Upper lobe of left lung (tissue), 6 donors: ENCODE results near the gene SCGB1D4. TPM values are rescaled to one million over a fixed set of nuclear protein-coding genes. Genes with fewer than 3 reads are reported as not detected.
"Not testable (repeated sequence)": the region's sequence is repeated elsewhere in the genome, so short reads cannot be mapped to it uniquely, and the experiment has no call there.

Source experiments
- ATAC-seq, 2 donors: fragments of 200-7000 bp; cut with Tn5 transposase; one replicate each; pipeline ENCODE4 v1.9.1; 2022; ENCODE audit warnings: mild to moderate bottlenecking in 2 of 2, moderate library complexity in 2 of 2; ENCODE audit not compliant: low FRiP score in 2 of 2
- DNase-seq, 2 donors: peaks; one replicate each; pipeline ENCODE4 v3.0.0-alpha.2; 2019 to 2020
- H3K27ac ChIP-seq, 4 donors: fragments of 200-600 bp; sonication (generic); one replicate each; pipeline ENCODE4 v1.5.1; 2016 to 2019
- H3K27me3 ChIP-seq, 4 donors: fragments of 200-600 bp; sonication (generic); one replicate each; pipeline ENCODE4 v1.5.1; 2017 to 2019
- H3K36me3 ChIP-seq, 4 donors: fragments of 200-600 bp; sonication (generic); one replicate each; pipeline ENCODE4 v1.5.1; 2016 to 2019
- H3K4me1 ChIP-seq, 4 donors: fragments of 200-600 bp; sonication (generic); one replicate each; pipeline ENCODE4 v1.5.1; 2018 to 2019
- H3K4me3 ChIP-seq, 4 donors: fragments of 200-600 bp; sonication (generic); one replicate each; pipeline ENCODE4 v1.5.1; 2017 to 2019; ENCODE audit warnings: mild to moderate bottlenecking in 2 of 4, moderate library complexity in 1 of 4
- H3K9me3 ChIP-seq, 4 donors: fragments of 200-600 bp; sonication (generic); one replicate each; pipeline ENCODE4 v1.5.1; 2018 to 2019
- EP300 ChIP-seq, 4 donors: sonication (generic); formaldehyde crosslinking; IDR thresholded peaks; one replicate each; pipeline ENCODE4 v1.5.1; 2017; ENCODE audit warnings: antibody characterized with exemption in 4 of 4, control low read depth in 2 of 4
- POLR2A ChIP-seq, 4 donors: fragments of 450-650 bp; IDR thresholded peaks; one replicate each; pipeline ENCODE4 v1.5.1; 2016 to 2017; ENCODE audit warnings: antibody characterized with exemption in 4 of 4, mild to moderate bottlenecking in 2 of 4
- POLR2AphosphoS5 ChIP-seq, 2 donors: sonication (generic); formaldehyde crosslinking; IDR thresholded peaks; one replicate each; pipeline ENCODE4 v1.5.1; 2017; ENCODE audit warnings: antibody characterized with exemption in 2 of 2
- WGBS, 2 donors: methylation state at CpG; one replicate each; pipeline ENCODE4 v1.1.5; 2017 to 2018; 5-methylcytosine and 5-hydroxymethylcytosine counted together
- total RNA-seq, 6 donors: library from RNA; depleted of rRNA in 4 of 6; stranded (reverse); fragments of >200 nt in 4 of 6; gene quantifications; one replicate each; pipeline versions ENCODE4 v1.1.0 to v1.2.1, GENCODE V29; 2016 to 2021
- TF ChIP-seq, protein P1 (sequence below), 6 experiments: fragments of 450-650 bp in 4 of 6; fragments of 200-600 bp in 2 of 6; sonication (generic) in 2 of 6; IDR thresholded peaks; one replicate each; pipeline ENCODE4 v1.5.1; 2016 to 2019; ENCODE audit warnings: antibody characterized with exemption in 6 of 6
- donor health status: DM: no; HTN: no; CAD: no; lungs with moderate emphysema.
- donor health status: DM: no; HTN: yes; CAD: no; lungs with severe emphysema.

The SCGB1D4 gene
- total RNA-seq, 6 donors from 2014 or later, result not detected

DNA sequence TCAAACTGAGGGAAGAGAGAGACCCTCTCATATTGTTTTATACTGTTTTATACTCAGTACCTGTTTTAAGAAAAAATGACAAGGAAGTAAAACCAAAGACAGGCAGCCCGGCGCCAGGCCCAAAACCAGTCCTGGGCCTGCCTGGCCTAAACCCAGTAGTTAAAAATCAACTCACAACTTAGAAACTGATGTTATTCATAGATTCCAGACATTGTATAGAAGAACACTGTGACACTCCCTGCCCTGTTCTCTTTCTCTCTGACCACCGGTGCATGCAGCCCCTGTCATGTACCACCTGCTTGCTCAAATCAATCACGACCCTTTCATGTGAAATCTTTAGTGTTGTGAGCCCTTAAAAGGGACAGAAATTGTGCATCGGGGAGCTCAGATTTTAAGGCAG, 26.9 kb upstream of the SCGB1D4 start:
- not testable (repeated sequence) for H3K27me3 ChIP-seq, DNase-seq, H3K27ac ChIP-seq, H3K4me3 ChIP-seq, ATAC-seq, H3K36me3 ChIP-seq, H3K9me3 ChIP-seq, H3K4me1 ChIP-seq
- 63 to 64% methylated on average over 5 of the region's 5 CpGs for WGBS, 2 donors

DNA sequence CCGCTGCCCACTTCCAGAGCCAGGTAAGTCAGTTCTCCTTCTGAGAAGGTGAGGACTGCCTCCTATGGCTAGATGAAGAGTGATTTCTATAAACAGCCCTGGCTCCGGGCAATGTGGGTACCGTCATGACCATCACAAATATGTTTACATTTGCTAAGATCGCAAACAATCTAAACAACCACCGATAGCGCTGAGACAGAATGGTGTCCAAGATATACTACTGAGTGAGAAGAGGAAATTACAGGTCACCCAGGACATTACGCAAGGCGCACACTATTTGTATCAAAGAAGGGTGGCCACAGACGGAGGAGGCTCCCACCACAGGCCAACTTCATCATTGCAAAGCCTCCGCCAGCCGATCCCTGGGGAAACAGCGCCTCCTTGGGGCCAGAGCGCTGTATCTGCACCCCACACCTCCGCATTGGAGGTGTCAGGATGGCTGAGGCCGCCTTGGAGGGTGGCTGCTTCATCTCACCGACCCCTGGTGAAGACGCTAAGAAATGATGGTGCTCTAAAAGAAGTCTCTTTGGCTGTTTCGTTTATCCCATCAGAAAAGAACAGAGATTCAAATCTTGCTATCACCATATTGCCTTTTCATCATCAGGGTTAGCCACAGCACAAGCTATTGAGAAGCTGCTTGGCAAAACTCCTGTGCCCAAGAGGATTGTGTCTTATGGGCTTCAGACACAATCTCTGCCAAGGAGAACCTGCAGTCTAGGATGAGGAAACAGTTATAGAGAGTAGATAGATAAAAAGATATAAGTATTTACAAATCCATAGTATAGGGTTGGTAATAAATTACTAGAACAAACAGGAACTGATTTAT, 26.1 kb upstream of the SCGB1D4 start:
- peak; percentile 50 to 53 for DNase-seq
- ATAC-seq, result peak in 1 of 2 donors; percentile 85

GRCh38 chr11:62322524-62322923, 23.6 kb upstream of the SCGB1D4 start:
- no peak for TF ChIP-seq POLR2A (IDR thresholded peaks at IDR 0.05)
- no peak for TF ChIP-seq EP300 (IDR thresholded peaks at IDR 0.05)
- no peak for TF ChIP-seq POLR2AphosphoS5 (IDR thresholded peaks at IDR 0.05)
- TF ChIP-seq, protein P1, sequence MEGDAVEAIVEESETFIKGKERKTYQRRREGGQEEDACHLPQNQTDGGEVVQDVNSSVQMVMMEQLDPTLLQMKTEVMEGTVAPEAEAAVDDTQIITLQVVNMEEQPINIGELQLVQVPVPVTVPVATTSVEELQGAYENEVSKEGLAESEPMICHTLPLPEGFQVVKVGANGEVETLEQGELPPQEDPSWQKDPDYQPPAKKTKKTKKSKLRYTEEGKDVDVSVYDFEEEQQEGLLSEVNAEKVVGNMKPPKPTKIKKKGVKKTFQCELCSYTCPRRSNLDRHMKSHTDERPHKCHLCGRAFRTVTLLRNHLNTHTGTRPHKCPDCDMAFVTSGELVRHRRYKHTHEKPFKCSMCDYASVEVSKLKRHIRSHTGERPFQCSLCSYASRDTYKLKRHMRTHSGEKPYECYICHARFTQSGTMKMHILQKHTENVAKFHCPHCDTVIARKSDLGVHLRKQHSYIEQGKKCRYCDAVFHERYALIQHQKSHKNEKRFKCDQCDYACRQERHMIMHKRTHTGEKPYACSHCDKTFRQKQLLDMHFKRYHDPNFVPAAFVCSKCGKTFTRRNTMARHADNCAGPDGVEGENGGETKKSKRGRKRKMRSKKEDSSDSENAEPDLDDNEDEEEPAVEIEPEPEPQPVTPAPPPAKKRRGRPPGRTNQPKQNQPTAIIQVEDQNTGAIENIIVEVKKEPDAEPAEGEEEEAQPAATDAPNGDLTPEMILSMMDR (IDR thresholded peaks at IDR 0.05), result no peak
- 100% methylated on average over 2 of the region's 2 CpGs for WGBS, 2 donors
- no peak overlapping the region for H3K27ac ChIP-seq

More for the DNA sequence above, 26.1 kb upstream of the SCGB1D4 start:
- TF ChIP-seq, protein P1 (IDR thresholded peaks at IDR 0.05), result peak; percentile 50 to 81 (median 60)
- TF ChIP-seq EP300 (IDR thresholded peaks at IDR 0.05), result no peak
- Histone ChIP-seq H3K9me3 (no peaks in the 10 kb centered on the region), H3K36me3 (no peaks in the 10 kb centered on the region), H3K4me3 (no peak overlapping the region), H3K4me1 (peaks cover 0 to 5% (median 3%) of the 10 kb centered on the region in 4 donors), H3K27me3 (no peaks in the 10 kb centered on the region), H3K27ac (no peak overlapping the region)
- WGBS, 2 donors, result 40 to 42% methylated on average over 17 to 18 of the region's 18 CpGs

GRCh38 chr11:62315431-62315830, 16.6 kb upstream of the SCGB1D4 start:
- 67 to 100% methylated on average over 1 of the region's 1 CpG for WGBS, 2 donors
- TF ChIP-seq EP300 (IDR thresholded peaks at IDR 0.05) (no peak), POLR2A (IDR thresholded peaks at IDR 0.05) (no peak), POLR2AphosphoS5 (IDR thresholded peaks at IDR 0.05) (no peak)
- TF ChIP-seq, protein P1 (IDR thresholded peaks at IDR 0.05), result no peak
- DNase-seq (no peak), ATAC-seq (no peak)
- no peak overlapping the region for H3K27ac ChIP-seq
- H3K36me3 ChIP-seq, result no peaks in the 10 kb centered on the region
- H3K27me3 ChIP-seq, result no peaks in the 10 kb centered on the region
- no peaks in the 10 kb centered on the region for H3K9me3 ChIP-seq
- H3K4me1 ChIP-seq, result peaks cover 0 to 13% (median 0%) of the 10 kb centered on the region in 4 donors
- H3K4me3 ChIP-seq, result no peak overlapping the region

More at GRCh38 chr11:62322524-62322923, 23.6 kb upstream of the SCGB1D4 start:
- Histone ChIP-seq H3K27me3 (no peaks in the 10 kb centered on the region), H3K4me1 (peaks cover 0 to 5% (median 3%) of the 10 kb centered on the region in 4 donors), H3K4me3 (no peak overlapping the region), H3K36me3 (no peaks in the 10 kb centered on the region), H3K9me3 (no peaks in the 10 kb centered on the region)
- DNase-seq (no peak), ATAC-seq (no peak)

GRCh38 chr11:62309991-62310390, 11.1 kb upstream of the SCGB1D4 start:
- Histone ChIP-seq H3K27me3 (peaks cover 0 to 6% (median 0%) of the 10 kb centered on the region in 4 donors), H3K9me3 (peaks cover 0 to 6% (median 0%) of the 10 kb centered on the region in 4 donors), H3K36me3 (no peaks in the 10 kb centered on the region), H3K4me3 (no peak overlapping the region), H3K4me1 (peaks cover 0 to 13% (median 0%) of the 10 kb centered on the region in 4 donors), H3K27ac (no peak overlapping the region)
- DNase-seq (no peak), ATAC-seq (no peak)
- TF ChIP-seq POLR2AphosphoS5 (IDR thresholded peaks at IDR 0.05), result no peak
- no peak for TF ChIP-seq EP300 (IDR thresholded peaks at IDR 0.05)
- TF ChIP-seq, protein P1 (IDR thresholded peaks at IDR 0.05), result no peak
- TF ChIP-seq POLR2A (IDR thresholded peaks at IDR 0.05), result no peak
- WGBS, 2 donors, result 57% methylated on average over 6 to 7 of the region's 7 CpGs
